SJSA1 (cell line): Measurements from ENCODE around the gene GNB5. TPM values are rescaled to one million over a fixed set of nuclear protein-coding genes. Genes with fewer than 3 reads are reported as not detected.

Experiments
- DNase-seq, 2 experiments: peaks; one replicate each; pipeline ENCODE4 v3.0.0-alpha.2; 2015 to 2020; ENCODE audit warnings: low spot score in 2 of 2, low read depth in 1 of 2
- H3K27ac ChIP-seq: fragments of 250-450 bp; sonication (Bioruptor Pico); 2 replicates; pipeline ENCODE4 v1.5.1; 2020; ENCODE audit warnings: mild to moderate bottlenecking, moderate library complexity
- H3K27me3 ChIP-seq: fragments of 250-450 bp; sonication (Bioruptor Pico); replicated peaks from 2 replicates; pipeline ENCODE4 v1.5.1; 2020; ENCODE audit warnings: mild to moderate bottlenecking, moderate library complexity
- H3K36me3 ChIP-seq: fragments of 250-450 bp; sonication (Bioruptor Pico); 2 replicates; pipeline ENCODE4 v1.5.1; 2020; ENCODE audit warnings: mild to moderate bottlenecking
- H3K4me1 ChIP-seq: fragments of 250-450 bp; sonication (Bioruptor Pico); replicated peaks from 2 replicates; pipeline ENCODE4 v1.6.1; 2021; ENCODE audit warnings: mild to moderate bottlenecking
- H3K4me3 ChIP-seq: fragments of 250-450 bp; sonication (Bioruptor Pico); 2 replicates; pipeline ENCODE4 v1.5.1; 2020; ENCODE audit warnings: mild to moderate bottlenecking
- H3K9me3 ChIP-seq: fragments of 250-450 bp; sonication (Bioruptor Pico); replicated peaks from 2 replicates; pipeline ENCODE4 v1.5.1; 2020; ENCODE audit warnings: mild to moderate bottlenecking
- total RNA-seq: library from RNA; depleted of rRNA; stranded (reverse); fragments of >200 nt; shearing (Covaris generic); gene quantifications from 2 replicates; pipeline ENCODE4 v1.2.3, GENCODE V29; 2014

The GNB5 gene
- total RNA-seq, 1 experiment from 2014 or later, result 58.9 TPM

- H3K36me3 ChIP-seq, result peaks cover 25% of the 10 kb centered on the region
- no peaks in the 10 kb centered on the region for H3K4me1 ChIP-seq
- no peak overlapping the region for H3K4me3 ChIP-seq
- H3K27me3 ChIP-seq, result no peaks in the 10 kb centered on the region
- peak in 1 of 2 experiments; percentile 31 for DNase-seq
- no peak overlapping the region for H3K27ac ChIP-seq
- H3K9me3 ChIP-seq, result no peaks in the 10 kb centered on the region
Measured at GRCh38 chr15:52154896-52155865, 36.0 kb downstream of the GNB5 start.

GRCh38 chr15:52153900-52154895, 37.0 kb downstream of the GNB5 start:
- Histone ChIP-seq H3K27me3 (no peaks in the 10 kb centered on the region), H3K4me1 (no peaks in the 10 kb centered on the region), H3K4me3 (no peak overlapping the region), H3K9me3 (no peaks in the 10 kb centered on the region), H3K27ac (no peak overlapping the region), H3K36me3 (peaks cover 29% of the 10 kb centered on the region)
- DNase-seq, result peak in 1 of 2 experiments; percentile 38

GRCh38 chr15:52151353-52151752, 39.8 kb downstream of the GNB5 start:
- Histone ChIP-seq H3K4me1 (no peaks in the 10 kb centered on the region), H3K27me3 (no peaks in the 10 kb centered on the region), H3K27ac (no peak overlapping the region), H3K36me3 (peaks cover 46% of the 10 kb centered on the region), H3K4me3 (no peak overlapping the region), H3K9me3 (no peaks in the 10 kb centered on the region)
- no peak for DNase-seq

- no peak overlapping the region for H3K27ac ChIP-seq
- H3K4me3 ChIP-seq, result no peak overlapping the region
- H3K27me3 ChIP-seq, result no peaks in the 10 kb centered on the region
- peaks cover 50% of the 10 kb centered on the region for H3K36me3 ChIP-seq
- no peaks in the 10 kb centered on the region for H3K4me1 ChIP-seq
- DNase-seq, result no peak
- H3K9me3 ChIP-seq, result no peaks in the 10 kb centered on the region
Measured at GRCh38 chr15:52150871-52151270, 40.3 kb downstream of the GNB5 start.

GRCh38 chr15:52150043-52150825, 41.0 kb downstream of the GNB5 start:
- H3K27me3 ChIP-seq, result no peaks in the 10 kb centered on the region
- H3K4me1 ChIP-seq, result no peaks in the 10 kb centered on the region; the same call in 1 of the 2 replicates
- H3K9me3 ChIP-seq, result no peaks in the 10 kb centered on the region
- H3K27ac ChIP-seq, result no peak overlapping the region
- no peak overlapping the region for H3K4me3 ChIP-seq
- peaks cover 53% of the 10 kb centered on the region for H3K36me3 ChIP-seq
- peak in 1 of 2 experiments; percentile 29 for DNase-seq

GRCh38 chr15:52148403-52148802, 42.8 kb downstream of the GNB5 start:
- peaks cover 54% of the 10 kb centered on the region for H3K36me3 ChIP-seq
- H3K4me1 ChIP-seq, result peaks cover 14% of the 10 kb centered on the region
- H3K27me3 ChIP-seq, result no peaks in the 10 kb centered on the region
- no peak overlapping the region for H3K27ac ChIP-seq
- no peak for DNase-seq
- H3K4me3 ChIP-seq, result no peak overlapping the region
- H3K9me3 ChIP-seq, result no peaks in the 10 kb centered on the region

- peaks cover 51% of the 10 kb centered on the region for H3K36me3 ChIP-seq
Measured at GRCh38 chr15:52146776-52147175, 44.4 kb downstream of the GNB5 start.

GRCh38 chr15:52146261-52146660, 44.9 kb downstream of the GNB5 start:
- Histone ChIP-seq H3K27ac (no peak overlapping the region), H3K4me3 (no peak overlapping the region), H3K4me1 (peaks cover 19% of the 10 kb centered on the region), H3K36me3 (peaks cover 46% of the 10 kb centered on the region), H3K27me3 (no peaks in the 10 kb centered on the region), H3K9me3 (no peaks in the 10 kb centered on the region)
- no peak for DNase-seq

More at GRCh38 chr15:52146776-52147175, 44.4 kb downstream of the GNB5 start:
- no peak overlapping the region for H3K27ac ChIP-seq
- no peak overlapping the region for H3K4me3 ChIP-seq
- H3K27me3 ChIP-seq, result no peaks in the 10 kb centered on the region
- no peak for DNase-seq
- no peaks in the 10 kb centered on the region for H3K9me3 ChIP-seq
- H3K4me1 ChIP-seq, result peaks cover 19% of the 10 kb centered on the region

GRCh38 chr15:52144656-52145178, 46.5 kb downstream of the GNB5 start:
- Histone ChIP-seq H3K4me3 (no peak overlapping the region), H3K27ac (peak overlapping the region; percentile 93), H3K36me3 (peaks cover 42% of the 10 kb centered on the region), H3K27me3 (no peaks in the 10 kb centered on the region), H3K9me3 (no peaks in the 10 kb centered on the region), H3K4me1 (peaks cover 26% of the 10 kb centered on the region)
- peak; percentile 57 to 77 for DNase-seq

GRCh38 chr15:52143873-52144272, 47.3 kb downstream of the GNB5 start:
- peak; percentile 98 to 99 for DNase-seq
- Histone ChIP-seq H3K4me1 (peaks cover 35% of the 10 kb centered on the region), H3K9me3 (no peaks in the 10 kb centered on the region), H3K4me3 (no peak overlapping the region), H3K27ac (peak overlapping the region; percentile 93), H3K27me3 (no peaks in the 10 kb centered on the region), H3K36me3 (peaks cover 42% of the 10 kb centered on the region)

GRCh38 chr15:52140646-52141045, 50.5 kb downstream of the GNB5 start:
- H3K4me3 ChIP-seq, result no peak overlapping the region
- no peaks in the 10 kb centered on the region for H3K27me3 ChIP-seq
- H3K4me1 ChIP-seq, result peaks cover 57% of the 10 kb centered on the region
- no peak for DNase-seq
- peak overlapping the region; percentile 7; the same call in 1 of the 2 replicates for H3K27ac ChIP-seq
- peaks cover 35% of the 10 kb centered on the region for H3K36me3 ChIP-seq
- no peaks in the 10 kb centered on the region for H3K9me3 ChIP-seq

- H3K4me1 ChIP-seq, result peaks cover 61% of the 10 kb centered on the region
- H3K36me3 ChIP-seq, result peaks cover 39% of the 10 kb centered on the region
- peak; percentile 67 to 76 for DNase-seq
- H3K4me3 ChIP-seq, result no peak overlapping the region
- peak overlapping the region; percentile 7 for H3K27ac ChIP-seq
- H3K9me3 ChIP-seq, result no peaks in the 10 kb centered on the region
- H3K27me3 ChIP-seq, result no peaks in the 10 kb centered on the region
Measured at GRCh38 chr15:52139599-52140462, 51.4 kb downstream of the GNB5 start.
